Activated naive CD4-positive, alpha-beta T cell treated with anti-CD3 and anti-CD28 coated beads for 36 hours (primary cell): ENCODE measurements around the gene AK8. TPM values are rescaled to one million over a fixed set of nuclear protein-coding genes. Genes with fewer than 3 reads are reported as not detected.

Source experiments
- CTCF ChIA-PET: fragments of 350-600 bp; sonication (Branson Sonifier 250); formaldehyde crosslinking; loops from one replicate; lab custom pipeline; 2021; ENCODE audit warnings: antibody characterized with exemption; lab: Charles Lee
- DNase-seq: peaks from one replicate; pipeline ENCODE4 v3.0.0-alpha.2; 2020
- H3K27ac Mint-ChIP-seq: one replicate; pipeline ENCODE4 v1.8.0; 2021; ENCODE audit warnings: mild to moderate bottlenecking, mixed read lengths
- H3K27me3 Mint-ChIP-seq: one replicate; pipeline ENCODE4 v1.8.0; 2021; ENCODE audit warnings: low read depth, mixed read lengths
- H3K36me3 Mint-ChIP-seq: one replicate; pipeline ENCODE4 v1.8.0; 2021; ENCODE audit warnings: low read depth, mixed read lengths
- H3K4me1 Mint-ChIP-seq: one replicate; pipeline ENCODE4 v1.8.0; 2021; ENCODE audit warnings: low read depth, mixed read lengths
- H3K4me3 Mint-ChIP-seq: one replicate; pipeline ENCODE4 v1.8.0; 2021; ENCODE audit warnings: mild to moderate bottlenecking, moderate library complexity, mixed read lengths
- H3K9me3 Mint-ChIP-seq: one replicate; pipeline ENCODE4 v1.8.0; 2021; ENCODE audit warnings: mixed read lengths
- intact Hi-C: fragments of 100-400 bp; cut with micrococcal nuclease; formaldehyde crosslinking; loops from one replicate; pipeline ENCODE4 v1.15.1; 2023
- total RNA-seq, 2 experiments: library from RNA; stranded (reverse); gene quantifications; one replicate each; pipeline ENCODE4 v1.2.3, GENCODE V29; 2021

AK8 gene
- total RNA-seq, 2 experiments from 2014 or later: not detected

DNA sequence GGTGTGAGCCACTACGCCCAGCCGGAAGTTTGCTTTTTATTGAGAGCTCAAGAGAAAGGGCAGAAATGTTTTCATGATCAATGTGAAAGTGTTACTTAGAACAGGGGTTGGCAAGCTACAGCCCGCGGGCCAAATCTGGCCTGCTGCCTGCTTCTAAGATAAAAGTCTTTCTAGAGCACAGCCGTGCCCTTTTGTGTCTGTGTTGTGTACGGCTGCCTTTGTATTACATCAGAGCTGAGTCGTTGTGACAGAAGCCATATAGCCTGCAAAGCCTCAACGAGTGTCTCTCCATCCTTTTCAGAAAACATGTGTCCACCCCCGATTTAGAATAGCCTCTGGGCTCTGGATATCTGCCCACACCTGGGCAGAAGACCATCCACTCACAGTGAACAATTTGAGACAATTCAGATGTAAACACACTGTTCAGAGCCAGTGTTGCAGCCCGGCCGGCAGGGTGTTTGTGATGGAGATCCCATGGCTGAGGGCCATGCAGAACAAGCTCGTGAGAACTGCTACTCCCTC lies 28.8 kb downstream of the AK8 start:
- H3K27me3 Mint-ChIP-seq: no peaks in the 10 kb centered on the region
- intact Hi-C loops: loop anchor here (5.0 kb wide), 1 partner anchor 123 kb away; no protein-coding TSS in a partner anchor
- peak overlapping the region; percentile 81 for H3K27ac Mint-ChIP-seq
- peak overlapping the region; percentile 45 for H3K4me3 Mint-ChIP-seq
- CTCF ChIA-PET: interaction anchor here (0.6 to 3.3 kb wide), 4 partner anchors 52 to 341 kb away, joined by 3 to 16 read pairs (median 4); no protein-coding TSS in a partner anchor
- peaks cover 19% of the 10 kb centered on the region for H3K4me1 Mint-ChIP-seq
- no peaks in the 10 kb centered on the region for H3K36me3 Mint-ChIP-seq
- no peaks in the 10 kb centered on the region for H3K9me3 Mint-ChIP-seq
- DNase-seq: peak; percentile 31

DNA sequence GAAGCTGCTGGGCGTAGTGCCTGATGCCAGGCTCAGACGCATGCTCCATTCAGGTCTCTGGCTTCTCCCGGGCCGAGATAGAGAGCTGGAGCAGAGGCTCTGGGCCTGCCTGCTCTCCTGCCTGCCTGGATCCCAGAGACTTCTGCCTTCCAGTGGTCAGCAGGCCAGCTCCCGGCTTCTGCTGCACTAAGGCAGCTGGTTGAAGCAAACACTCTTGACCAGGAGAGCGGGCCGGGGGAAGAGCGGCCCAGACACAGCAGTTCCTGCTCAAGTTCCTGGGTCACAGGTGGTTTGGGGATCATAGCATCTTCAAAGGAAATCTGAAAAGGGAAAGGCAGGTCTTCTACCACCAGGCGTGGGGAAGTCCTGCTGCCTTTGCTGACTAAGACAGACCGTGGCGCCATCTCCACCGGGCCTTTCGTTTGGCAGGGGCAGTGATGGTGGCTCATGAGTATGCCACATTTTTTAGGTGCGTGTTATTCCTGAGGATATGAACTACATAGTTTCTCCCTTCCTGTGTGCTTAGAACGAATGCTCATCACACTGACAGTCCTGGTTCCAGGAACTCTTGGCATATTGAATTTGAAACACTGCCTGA lies 31.1 kb downstream of the AK8 start:
- Mint-ChIP-seq H3K4me3 (no peak overlapping the region), H3K36me3 (no peaks in the 10 kb centered on the region), H3K4me1 (peaks cover 19% of the 10 kb centered on the region), H3K27ac (no peak overlapping the region), H3K9me3 (no peaks in the 10 kb centered on the region), H3K27me3 (no peaks in the 10 kb centered on the region)
- intact Hi-C loops: loop anchor here (5.0 kb wide), 1 partner anchor 125 kb away; no protein-coding TSS in a partner anchor
- DNase-seq: no peak
- CTCF ChIA-PET: interaction anchor here (0.5 to 0.6 kb wide), 2 partner anchors 53 to 109 kb away, joined by 3 to 4 read pairs; no protein-coding TSS in a partner anchor

DNA sequence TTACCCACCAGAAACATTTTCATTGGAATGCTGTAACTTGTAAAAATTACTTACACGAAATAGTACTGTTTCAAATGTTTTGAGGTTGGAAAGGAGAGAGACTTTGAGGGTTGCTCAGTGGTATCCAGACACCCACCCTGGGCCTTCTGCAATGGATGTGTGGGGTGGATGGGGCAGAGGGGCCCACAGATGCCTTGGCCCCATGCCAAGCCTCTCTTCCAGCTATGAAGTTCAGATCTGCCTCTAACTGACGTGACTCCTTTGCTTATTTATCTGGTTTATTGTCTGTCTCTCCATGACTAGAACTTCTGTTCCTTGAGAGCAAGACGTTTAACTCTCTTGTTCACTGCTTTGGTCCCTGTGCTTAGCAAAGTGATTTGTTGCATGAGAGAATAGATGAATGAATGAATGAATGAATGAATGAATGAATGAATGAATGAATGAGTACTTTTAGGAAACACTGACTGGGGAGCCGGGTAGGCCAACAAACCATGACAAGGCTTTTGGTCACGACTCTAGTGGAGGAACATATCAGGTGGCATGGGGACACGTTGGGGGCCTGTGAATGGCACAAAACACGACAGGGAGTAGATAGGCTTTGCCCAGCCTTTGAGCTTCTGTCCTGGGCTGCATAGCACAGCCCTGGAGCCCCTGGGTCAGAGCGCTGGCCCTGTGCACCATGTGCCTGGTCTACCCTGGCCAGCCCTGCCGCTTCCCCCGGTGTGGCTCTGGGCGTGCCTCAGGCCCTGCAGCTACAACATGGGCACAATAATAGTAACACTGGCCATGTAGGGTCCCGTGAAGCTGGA lies 31.8 kb downstream of the AK8 start:
- H3K4me3 Mint-ChIP-seq: no peak overlapping the region
- H3K27me3 Mint-ChIP-seq: no peaks in the 10 kb centered on the region
- H3K4me1 Mint-ChIP-seq: peaks cover 19% of the 10 kb centered on the region
- intact Hi-C loops: loop anchor here (5.0 kb wide), 1 partner anchor 126 kb away; no protein-coding TSS in a partner anchor
- H3K27ac Mint-ChIP-seq: no peak overlapping the region
- no peak for DNase-seq
- CTCF ChIA-PET: interaction anchor here (0.6 to 0.7 kb wide), 2 partner anchors 108 to 629 kb away, joined by 3 to 4 read pairs; no protein-coding TSS in a partner anchor
- no peaks in the 10 kb centered on the region for H3K9me3 Mint-ChIP-seq
- no peaks in the 10 kb centered on the region for H3K36me3 Mint-ChIP-seq

DNA sequence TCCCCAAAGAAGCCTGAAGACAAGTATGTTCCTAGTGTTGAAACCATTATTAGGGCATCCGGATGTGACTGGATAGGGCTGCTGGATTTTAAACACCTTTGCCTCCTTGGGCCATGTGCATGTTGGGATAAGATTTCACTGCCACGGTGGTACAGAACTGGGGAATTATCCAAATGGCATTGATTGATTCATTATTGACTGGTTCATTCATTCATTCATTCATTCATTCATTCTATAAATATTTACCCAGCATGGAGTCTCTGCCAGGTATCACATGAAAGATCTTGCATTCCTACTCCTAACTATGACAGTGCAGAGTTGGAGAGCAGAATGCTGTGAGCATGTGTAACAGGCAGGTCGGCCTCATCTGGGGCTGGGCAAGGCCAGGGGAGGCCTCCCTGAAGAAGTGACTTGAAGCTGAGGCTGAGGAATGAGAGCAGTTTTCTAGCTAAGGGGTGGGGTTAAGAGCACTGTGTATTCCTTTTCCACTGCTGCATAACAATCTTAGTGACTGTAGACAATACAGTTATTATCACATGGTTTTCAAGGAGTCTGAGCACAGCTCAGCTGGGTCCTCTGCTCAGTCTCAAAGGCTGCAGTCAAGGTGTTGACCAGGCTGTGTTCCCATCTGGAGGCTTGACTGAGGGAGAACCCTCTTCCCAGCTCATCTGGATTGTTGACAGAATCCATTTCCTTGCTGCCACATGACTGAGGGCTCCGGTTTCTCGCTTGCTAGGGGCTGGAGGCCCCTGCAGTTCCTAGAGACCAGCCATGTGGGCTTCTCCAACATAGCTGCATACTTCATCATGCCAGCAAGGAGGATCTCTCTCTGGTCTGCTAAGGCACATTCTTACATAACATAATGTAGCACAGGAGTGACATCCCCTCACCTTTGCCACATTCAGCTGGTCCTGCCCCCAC lies 35.7 kb downstream of the AK8 start:
- intact Hi-C loops: no loop called here
- Mint-ChIP-seq H3K4me3 (no peak overlapping the region), H3K36me3 (no peaks in the 10 kb centered on the region), H3K27ac (no peak overlapping the region), H3K27me3 (no peaks in the 10 kb centered on the region), H3K4me1 (no peaks in the 10 kb centered on the region), H3K9me3 (no peaks in the 10 kb centered on the region)
- no peak for DNase-seq
- CTCF ChIA-PET: no interaction called here

DNA sequence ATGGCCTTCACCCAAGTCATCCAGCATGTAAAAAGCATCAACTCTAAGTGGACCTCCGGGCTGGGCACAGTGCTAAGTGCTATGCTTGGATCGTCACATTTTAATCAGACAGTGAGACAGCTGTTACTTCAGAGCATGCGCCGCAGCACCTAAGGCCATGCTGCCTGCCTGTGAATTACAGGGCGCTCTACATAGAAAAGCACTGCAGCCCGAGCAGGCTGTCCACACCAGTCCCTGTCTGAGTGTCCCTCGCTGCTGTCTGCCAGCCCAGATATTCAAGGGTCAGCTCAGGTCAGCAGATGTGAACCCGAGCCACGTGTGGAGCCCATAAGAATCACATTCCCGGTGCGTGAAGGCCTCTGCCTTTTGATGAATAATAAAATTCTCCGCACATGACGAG lies 37.1 kb downstream of the AK8 start:
- Mint-ChIP-seq H3K27me3 (no peaks in the 10 kb centered on the region), H3K4me1 (no peaks in the 10 kb centered on the region), H3K4me3 (no peak overlapping the region), H3K27ac (no peak overlapping the region), H3K9me3 (no peaks in the 10 kb centered on the region), H3K36me3 (no peaks in the 10 kb centered on the region)
- no peak for DNase-seq
- intact Hi-C loops: no loop called here
- CTCF ChIA-PET: no interaction called here

DNA sequence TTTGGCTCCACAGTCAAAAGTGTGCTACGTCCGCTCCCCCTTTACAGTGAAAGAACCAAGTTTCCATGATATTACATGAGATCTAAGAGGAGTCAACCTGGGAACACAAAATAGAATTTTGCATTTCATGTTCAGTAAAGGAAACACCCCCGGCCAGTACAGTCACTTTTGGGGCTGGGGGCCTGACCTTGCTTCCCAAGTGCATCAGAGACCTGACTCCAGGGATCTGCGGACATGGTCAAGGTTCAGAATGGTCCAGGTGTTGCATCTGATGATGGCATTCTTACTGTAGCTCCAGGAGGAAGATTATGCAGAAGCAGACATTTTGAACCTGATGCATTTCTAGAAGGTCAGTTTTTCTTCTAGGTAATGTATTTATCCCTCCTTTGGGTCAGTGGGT lies 39.8 kb downstream of the AK8 start:
- Mint-ChIP-seq H3K27me3 (no peaks in the 10 kb centered on the region), H3K4me1 (no peaks in the 10 kb centered on the region), H3K36me3 (no peaks in the 10 kb centered on the region), H3K9me3 (no peaks in the 10 kb centered on the region), H3K4me3 (no peak overlapping the region), H3K27ac (no peak overlapping the region)
- intact Hi-C loops: no loop called here
- CTCF ChIA-PET: no interaction called here
- DNase-seq: no peak

DNA sequence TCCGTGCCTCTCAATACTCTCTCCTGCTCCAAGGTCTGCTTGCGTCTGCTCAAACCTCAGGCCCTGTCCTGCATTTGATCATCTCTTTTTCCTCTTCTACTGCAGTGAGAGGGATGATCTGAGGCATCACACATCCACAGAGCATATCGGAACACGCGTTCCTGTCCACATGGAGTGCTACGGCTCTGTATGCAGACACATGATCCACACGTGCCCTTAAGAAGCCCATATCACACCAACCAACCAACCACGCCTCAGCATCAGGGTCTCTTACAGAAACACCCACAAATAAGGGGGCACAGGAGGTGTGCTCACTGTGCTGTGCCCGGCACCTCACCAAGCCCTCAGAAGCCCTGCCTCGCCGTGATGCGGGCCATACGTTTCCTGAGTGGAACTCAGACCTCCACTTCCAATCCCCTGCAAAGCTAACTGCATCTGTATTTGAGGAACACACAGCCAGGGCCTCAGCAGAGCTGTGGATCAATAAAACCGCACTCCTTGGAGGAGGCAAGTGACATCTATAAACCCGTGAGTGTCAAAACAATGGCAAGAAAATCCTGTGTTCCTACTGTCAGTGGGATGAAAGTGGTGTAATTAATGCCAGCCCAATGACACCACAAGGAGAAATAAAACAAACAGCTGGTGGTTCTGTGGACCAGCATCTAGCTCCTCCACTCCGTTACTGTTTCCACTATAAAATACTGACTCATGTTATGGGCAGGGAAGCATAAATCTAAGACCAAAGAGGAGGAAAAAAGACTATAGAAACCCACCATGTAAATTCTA lies 40.4 kb downstream of the AK8 start:
- no peaks in the 10 kb centered on the region for H3K4me1 Mint-ChIP-seq
- H3K9me3 Mint-ChIP-seq: no peaks in the 10 kb centered on the region
- H3K4me3 Mint-ChIP-seq: no peak overlapping the region
- DNase-seq: no peak
- intact Hi-C loops: no loop called here
- H3K36me3 Mint-ChIP-seq: no peaks in the 10 kb centered on the region
- H3K27me3 Mint-ChIP-seq: no peaks in the 10 kb centered on the region
- CTCF ChIA-PET: no interaction called here
- H3K27ac Mint-ChIP-seq: no peak overlapping the region

DNA sequence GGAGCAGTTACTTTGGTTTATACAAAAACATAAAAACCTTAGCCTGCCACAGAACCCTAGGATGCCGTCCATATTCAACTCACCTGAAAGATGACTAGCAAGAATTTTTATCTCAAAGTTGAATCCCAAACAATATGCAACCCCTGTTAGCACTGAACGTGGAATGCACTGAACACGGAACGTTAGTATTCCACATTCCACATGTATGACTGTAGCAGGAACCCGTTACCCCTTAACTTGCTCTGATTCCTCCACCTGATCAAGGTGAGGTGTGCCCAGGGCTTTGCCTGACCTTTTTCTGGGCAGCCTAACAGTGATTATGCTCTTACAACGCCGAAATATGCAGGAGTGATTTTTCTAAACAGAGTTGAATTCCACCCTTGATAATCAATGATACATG lies 43.7 kb downstream of the AK8 start:
- no peak for DNase-seq
- Mint-ChIP-seq H3K4me3 (no peak overlapping the region), H3K27me3 (no peaks in the 10 kb centered on the region), H3K4me1 (no peaks in the 10 kb centered on the region), H3K27ac (no peak overlapping the region), H3K9me3 (no peaks in the 10 kb centered on the region), H3K36me3 (no peaks in the 10 kb centered on the region)
- intact Hi-C loops: no loop called here
- CTCF ChIA-PET: no interaction called here

DNA sequence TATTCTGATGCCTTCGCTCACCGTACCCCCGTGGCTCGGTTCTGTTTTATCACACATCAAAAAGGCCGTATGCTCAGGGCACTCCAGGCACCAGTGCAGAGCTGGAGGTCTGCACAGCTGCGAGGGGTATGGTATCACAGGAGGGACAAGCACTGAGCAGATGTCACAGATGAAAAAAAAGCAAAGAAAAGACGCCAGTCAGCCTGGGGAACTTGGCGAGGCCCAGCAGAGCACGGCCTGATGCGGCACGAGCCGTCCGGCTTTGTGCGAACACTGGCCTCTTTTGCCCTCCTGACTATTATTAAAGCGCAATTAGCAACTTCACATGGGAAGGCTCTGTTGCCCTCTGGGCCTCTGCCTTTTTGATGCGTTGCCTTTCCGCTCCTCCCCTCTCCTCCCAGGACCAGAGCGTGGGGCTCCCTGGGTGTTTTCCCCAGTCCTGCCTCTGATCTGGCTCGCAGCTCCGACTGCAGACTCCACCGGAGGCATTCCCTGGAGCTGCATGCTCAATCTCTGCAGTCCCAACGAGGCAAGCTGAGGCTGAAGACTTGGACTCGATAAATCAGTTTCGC lies 44.4 kb downstream of the AK8 start:
- Mint-ChIP-seq H3K36me3 (no peaks in the 10 kb centered on the region), H3K4me3 (no peak overlapping the region), H3K9me3 (no peaks in the 10 kb centered on the region), H3K27ac (no peak overlapping the region), H3K4me1 (no peaks in the 10 kb centered on the region), H3K27me3 (peaks cover 2% of the 10 kb centered on the region)
- DNase-seq: no peak
- intact Hi-C loops: no loop called here
- CTCF ChIA-PET: no interaction called here

DNA sequence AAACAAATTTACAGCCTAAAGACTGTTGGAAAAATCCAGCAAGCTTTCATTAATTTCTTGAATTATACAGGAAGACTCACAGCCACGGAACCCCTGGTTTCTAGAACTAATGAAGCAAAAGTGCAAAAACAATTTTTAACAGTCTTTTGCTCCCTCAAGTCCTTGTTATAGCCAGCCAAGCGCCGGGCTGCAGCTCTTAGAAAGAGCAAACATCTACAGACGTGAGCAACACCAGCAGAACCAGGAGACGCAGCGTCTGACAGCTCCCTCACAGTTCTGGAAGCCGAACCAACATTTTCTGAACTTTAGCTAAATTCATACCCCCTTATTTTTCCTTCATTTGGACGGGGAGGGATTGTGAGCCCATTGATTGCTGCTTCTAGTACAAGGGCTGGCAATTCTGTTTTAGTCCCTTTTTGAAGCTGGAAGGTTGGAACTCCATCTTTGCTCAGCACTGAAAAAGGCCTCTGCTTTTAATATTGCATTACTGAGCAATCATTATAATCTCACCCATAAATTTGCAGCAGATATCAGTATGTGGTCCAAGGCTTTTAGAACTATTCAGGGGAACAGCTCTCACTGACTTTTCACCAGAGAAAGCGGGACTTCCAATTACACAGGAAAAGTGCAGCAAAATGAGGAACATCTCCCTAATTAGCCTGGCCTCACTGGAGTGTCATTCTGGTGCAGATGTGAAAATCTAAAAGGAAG lies 45.8 kb downstream of the AK8 start:
- Mint-ChIP-seq H3K4me1 (no peaks in the 10 kb centered on the region), H3K4me3 (no peak overlapping the region), H3K27ac (no peak overlapping the region), H3K36me3 (no peaks in the 10 kb centered on the region), H3K27me3 (peaks cover 4% of the 10 kb centered on the region), H3K9me3 (no peaks in the 10 kb centered on the region)
- CTCF ChIA-PET: no interaction called here
- no peak for DNase-seq
- intact Hi-C loops: no loop called here
